K562 (cell line): ENCODE measurements around the gene ARG1. TPM values are rescaled to one million over a fixed set of nuclear protein-coding genes. Genes with fewer than 3 reads are reported as not detected.
A peak's percentile ranks its signal among the peaks of the same experiment; 100 is the strongest.

Source experiments
- ATAC-seq: fragments of 200-7000 bp; cut with Tn5 transposase; 3 replicates; pipeline ENCODE4 v1.9.1; 2020; ENCODE audit warnings: moderate library complexity
- BruUV-seq: library from RNA; stranded (reverse); fragments of 400-500 nt; replicated peaks from 2 replicates; lab custom pipeline; 2021; lab: Mats Ljungman, UMichigan
- CTCF ChIA-PET: fragments of 300-600 bp; formaldehyde crosslinking; extraction: SDS; loops from one replicate; lab custom pipeline; 2021; ENCODE audit warnings: low intra/inter-chr PET ratio; lab: Yijun Ruan, JAX
- POLR2A ChIA-PET: fragments of 300-600, 350-650 bp; sonication (Branson Sonifier 250); formaldehyde crosslinking; extraction: SDS; loops from one replicate; lab custom pipeline; 2021; ENCODE audit warnings: antibody characterized with exemption, inconsistent platforms; lab: Yijun Ruan, JAX
- DNase-seq, 4 experiments: peaks; one replicate each; pipeline versions ENCODE4 v3.0.0 to v3.0.0-alpha.2; 2011 to 2018; ENCODE audit warnings: low spot score in 3 of 4, mixed read lengths in 3 of 4; ENCODE audit errors: extremely low read depth in 1 of 4
- FAIRE-seq: peaks from 2 replicates; lab custom pipeline; 2011; peaks lifted over from hg19 to GRCh38; lab: Jason Lieb, UNC
- H2AFZ ChIP-seq: 2 replicates; pipeline ENCODE4 v1.6.0; 2011; ENCODE audit warnings: low read depth, low read length, control low read depth, inconsistent platforms
- H3K27ac ChIP-seq: fragments of 200-600 bp; 3 replicates; pipeline ENCODE4 v1.8.0; 2011; ENCODE audit warnings: low read depth, mild to moderate bottlenecking, control low read depth, inconsistent platforms, low read length, moderate library complexity, mixed read lengths; ENCODE audit errors: extremely low read depth
- H3K27me3 ChIP-seq, 2 experiments: fragments of 300-600 bp in 1 of 2; 2 replicates in 1 of 2; 3 replicates in 1 of 2; pipeline versions ENCODE4 v1.6.0 to v1.8.0; 2011; ENCODE audit warnings: inconsistent platforms in 2 of 2, low read length in 2 of 2, mild to moderate bottlenecking in 1 of 2, mixed read lengths in 1 of 2, moderate library complexity in 1 of 2; ENCODE audit not compliant: control insufficient read depth in 2 of 2, insufficient read depth in 2 of 2
- H3K36me3 ChIP-seq: fragments of 300-600 bp; 3 replicates; pipeline ENCODE4 v1.8.0; 2011; ENCODE audit warnings: mild to moderate bottlenecking, low read length, inconsistent platforms; ENCODE audit not compliant: control insufficient read depth, insufficient read depth
- H3K4me1 ChIP-seq, 2 experiments: fragments of 200-600 bp in 1 of 2; replicated peaks in 1 of 2; 2 replicates in 1 of 2; 3 replicates in 1 of 2; pipeline versions ENCODE4 v1.5.1 to v1.8.0; 2011; ENCODE audit warnings: inconsistent platforms in 2 of 2, low read length in 2 of 2, mild to moderate bottlenecking in 1 of 2, mixed read lengths in 1 of 2, moderate library complexity in 1 of 2; ENCODE audit not compliant: control insufficient read depth in 2 of 2, insufficient read depth in 2 of 2
- H3K4me2 ChIP-seq: 2 replicates; pipeline ENCODE4 v1.6.1; 2011; ENCODE audit warnings: low read length, control low read depth, inconsistent platforms, mixed read lengths; ENCODE audit not compliant: insufficient read depth
- H3K4me3 ChIP-seq: fragments of 200-600 bp; sonication (generic), shearing (Covaris generic); 2 replicates; pipeline ENCODE4 v1.5.1; 2016; ENCODE audit warnings: control low read depth, inconsistent platforms
- H3K79me2 ChIP-seq: fragments of 200-600 bp; 3 replicates; pipeline ENCODE4 v1.8.0; 2011; ENCODE audit warnings: low read length, inconsistent platforms; ENCODE audit not compliant: control insufficient read depth, insufficient read depth
- H3K9ac ChIP-seq, 2 experiments: 2 replicates each; pipeline versions ENCODE4 v1.6.0 to v1.6.1; 2011; ENCODE audit warnings: low read depth in 2 of 2, low read length in 2 of 2, control low read depth in 1 of 2, inconsistent platforms in 1 of 2, mild to moderate bottlenecking in 1 of 2, mixed read lengths in 1 of 2; ENCODE audit not compliant: insufficient read depth in 1 of 2
- H3K9me1 ChIP-seq: one replicate; pipeline ENCODE4 v1.6.0; 2011; ENCODE audit warnings: inconsistent platforms, mild to moderate bottlenecking, low read length, moderate library complexity; ENCODE audit not compliant: control insufficient read depth, insufficient read depth
- H3K9me3 ChIP-seq: replicated peaks from 2 replicates; pipeline ENCODE4 v1.5.1; 2011; ENCODE audit warnings: low read depth, low read length, inconsistent platforms; ENCODE audit not compliant: control insufficient read depth, insufficient read depth
- H4K20me1 ChIP-seq: replicated peaks from 2 replicates; pipeline ENCODE4 v1.6.1; 2011; ENCODE audit warnings: low read length, inconsistent platforms, mixed read lengths; ENCODE audit not compliant: control insufficient read depth, insufficient read depth
- CTCF ChIP-seq, 3 experiments: IDR thresholded peaks in 2 of 3; conservative IDR thresholded peaks in 1 of 3; 2 replicates each; pipeline ENCODE4 v1.5.1; 2011 to 2012; ENCODE audit warnings: low read length in 3 of 3, mild to moderate bottlenecking in 3 of 3, control low read depth in 2 of 3, improper control_type of control experiment in 1 of 3, inconsistent platforms in 1 of 3, low read depth in 1 of 3, mixed read lengths in 1 of 3, moderate library complexity in 1 of 3; ENCODE audit not compliant: insufficient read depth in 2 of 3
- GATAD2A ChIP-seq: fragments of 450-650 bp; IDR thresholded peaks from 2 replicates; pipeline ENCODE4 v1.6.1; 2017
- LEF1 ChIP-seq: fragments of 450-650 bp; IDR thresholded peaks from 2 replicates; pipeline ENCODE4 v1.6.1; 2016; ENCODE audit warnings: mild to moderate bottlenecking
- MLLT1 ChIP-seq, 2 experiments: fragments of 450-650 bp; IDR thresholded peaks; 2 replicates each; pipeline ENCODE4 v1.6.1; 2016
- NR2C2 ChIP-seq, 2 experiments: fragments of 200-800 bp in 1 of 2; sonication (Bioruptor generic) in 1 of 2; sonication (generic) in 1 of 2; formaldehyde crosslinking in 1 of 2; IDR thresholded peaks; 2 replicates each; pipeline versions ENCODE4 v1.6.1 to v1.8.0; 2016 to 2022; ENCODE audit warnings: mild to moderate bottlenecking in 1 of 2, missing compliant biosample characterization in 1 of 2, missing genetic modification characterization in 1 of 2, missing genetic modification reagents in 1 of 2
- NR3C1 ChIP-seq: sonication (generic); formaldehyde crosslinking; IDR thresholded peaks from 2 replicates; pipeline ENCODE4 v1.8.1; 2022; ENCODE audit warnings: missing genetic modification reagents
- NUFIP1 ChIP-seq: fragments of 450-650 bp; IDR thresholded peaks from 2 replicates; pipeline ENCODE4 v1.6.1; 2018; ENCODE audit not compliant: partially characterized antibody
- ZNF124 ChIP-seq: sonication (generic); formaldehyde crosslinking; IDR thresholded peaks from 2 replicates; pipeline ENCODE4 v1.8.1; 2022; ENCODE audit warnings: missing genetic modification reagents
- WGBS: fragments of 100-300 bp; shearing (Covaris generic); methylation state at CpG from one replicate; pipeline ENCODE4 v1.1.6; 2016; ENCODE audit warnings: low coverage, mixed read lengths; ENCODE audit not compliant: insufficient coverage; ENCODE audit errors: missing lambda C conversion rate; 5-methylcytosine and 5-hydroxymethylcytosine counted together
- in situ Hi-C: fragments of 300-500 bp; cut with MboI; formaldehyde crosslinking; loops from 4 replicates; pipeline ENCODE4 v1.15.0; 2018; ENCODE audit warnings: inconsistent platforms, mixed read lengths
- intact Hi-C: fragments of 100-400 bp; cut with micrococcal nuclease; formaldehyde crosslinking; loops from 2 replicates; pipeline ENCODE4 v1.14.2; 2022
- polyA plus RNA-seq, 8 experiments: library from polyadenylated mRNA; depleted of rRNA in 4 of 8; stranded (reverse) in 5 of 8; unstranded in 3 of 8; fragments of >200 nt; fragmentation: Nextera tagmentation in 2 of 8; fragmentation: Illumina TruSeq in 1 of 8; extraction: Ambion mirVana in 2 of 8; extraction: Trizol in 1 of 8; gene quantifications; 2 replicates each; pipeline versions ENCODE4 v1.2.1 to v1.2.3, GENCODE V29; 2011 to 2014; ENCODE audit warnings: inconsistent platforms in 1 of 8, missing spikeins in 1 of 8
- total RNA-seq, 7 experiments: library from RNA; depleted of rRNA in 6 of 7; stranded (reverse); fragments of >200 nt in 6 of 7; fragmentation: Illumina TruSeq in 2 of 7; extraction: Trizol in 2 of 7; gene quantifications; 2 replicates each; pipeline versions ENCODE4 v1.2.1 to v1.2.3, GENCODE V29; 2011 to 2021; ENCODE audit warnings: low replicate concordance in 1 of 7

ARG1 gene
- total and polyA plus RNA-seq, 9 of the 15 experiments (the other 6 are each of a cell fraction or from before 2014, with no cell fraction given): 0.03 to 0.20 (median 0.08) TPM; not detected in 3

GRCh38 chr6:131597446-131597845, 24.4 kb downstream of the ARG1 start:
- Histone ChIP-seq H3K9me1 (no peaks in the 10 kb centered on the region), H3K36me3 (peaks cover 89% of the 10 kb centered on the region), H3K27ac (no peak overlapping the region), H3K4me2 (no peak overlapping the region), H3K79me2 (no peaks in the 10 kb centered on the region), H3K9me3 (no peaks in the 10 kb centered on the region), H3K27me3 (no peaks in the 10 kb centered on the region), H3K4me1 (no peaks in the 10 kb centered on the region)
- ATAC-seq (peak; percentile 71), DNase-seq (no peak), FAIRE-seq (no peak)
- in situ Hi-C loops: no loop called here
- no TSS peak for BruUV-seq
- 100% methylated on average over 3 of the region's 3 CpGs for WGBS
- POLR2A ChIA-PET: no interaction called here
- intact Hi-C loops: no loop called here
- TF ChIP-seq NUFIP1 (no peak), ZNF124 (CRISPR knock-in tag) (no peak), LEF1 (no peak), NR2C2 (CRISPR knock-in tag; IDR thresholded peaks at IDR 0.05) (no peak), NR2C2 (tag; IDR thresholded peaks at IDR 0.05) (no peak), MLLT1 (IDR thresholded peaks at IDR 0.05) (no peak), CTCF (IDR thresholded peaks at IDR 0.05 in 2 of 3, conservative IDR thresholded peaks at IDR 0.05 in 1 of 3; ENCODE audit: insufficient read depth in 2 of 3, low read depth in 1 of 3, low read length in 3 of 3) (peak in 2 of 3 experiments; percentile 17 to 31; a peak in 2 of 6 replicates), GATAD2A (no peak), NR3C1 (CRISPR knock-in tag) (no peak)
- TF ChIP-seq, all 486 proteins: peak for 1
- Histone ChIP-seq H2AFZ (no peak overlapping the region), H3K4me3 (no peak overlapping the region), H4K20me1 (no peaks in the 10 kb centered on the region), H3K9ac (no peak overlapping the region)
- CTCF ChIA-PET: no interaction called here
